G401.6 (cell line): Measurements from ENCODE around the gene C10orf143.

Source experiments
- FAIRE-seq: peaks from 2 replicates; lab custom pipeline; 2012; peaks lifted over from hg19 to GRCh38; lab: Jason Lieb, UNC

Gene C10orf143

GRCh38 chr10:130014263-130015074 lies 96.2 kb downstream of the C10orf143 start:
- FAIRE-seq = no peak
